SK-N-SH treated with all-trans-retinoic acid at 6 μM for 48 hours (cell line): Measurements from ENCODE around the gene MUC22.

Source experiments
- ATAC-seq: fragments of 200-7000 bp; cut with Tn5 transposase; 3 replicates; pipeline ENCODE4 v1.9.1; 2020; ENCODE audit warnings: mild to moderate bottlenecking, moderate library complexity
- ARNTL ChIP-seq: fragments of 450-650 bp; formaldehyde crosslinking; IDR thresholded peaks from 2 replicates; pipeline ENCODE4 v1.5.0; 2020; ENCODE audit warnings: low read depth, mild to moderate bottlenecking, moderate library complexity, borderline replicate concordance
- BACH2 ChIP-seq: fragments of 250-450 bp; sonication (Bioruptor Pico); IDR thresholded peaks from 2 replicates; pipeline ENCODE4 v1.9.0; 2021; ENCODE audit warnings: mild to moderate bottlenecking, borderline replicate concordance
- CREB5 ChIP-seq: fragments of 250-450 bp; sonication (Bioruptor Pico); IDR thresholded peaks from 2 replicates; pipeline ENCODE4 v1.5.1; 2020; ENCODE audit warnings: low read depth, mild to moderate bottlenecking, moderate library complexity
- CSDC2 ChIP-seq: fragments of 250-450 bp; sonication (Bioruptor Pico); IDR thresholded peaks from 2 replicates; pipeline ENCODE4 v1.5.0; 2020; ENCODE audit warnings: mild to moderate bottlenecking, moderate library complexity
- CSRNP3 ChIP-seq: fragments of 250-450 bp; sonication (Bioruptor Pico); IDR thresholded peaks from 2 replicates; pipeline ENCODE4 v1.5.1; 2021; ENCODE audit warnings: mild to moderate bottlenecking, moderate library complexity
- ESRRG ChIP-seq: fragments of 250-450 bp; sonication (Bioruptor Pico); IDR thresholded peaks from 2 replicates; pipeline ENCODE4 v1.6.1; 2021; ENCODE audit warnings: mild to moderate bottlenecking
- GLIS3 ChIP-seq: fragments of 250-450 bp; sonication (Bioruptor Pico); IDR thresholded peaks from 2 replicates; pipeline ENCODE4 v1.5.0; 2020; ENCODE audit warnings: mild to moderate bottlenecking, moderate library complexity
- ISL1 ChIP-seq: fragments of 250-450 bp; sonication (Bioruptor Pico); IDR thresholded peaks from 2 replicates; pipeline ENCODE4 v2.1.2; 2022; ENCODE audit warnings: mild to moderate bottlenecking, moderate library complexity
- OSR1 ChIP-seq: fragments of 250-450 bp; sonication (Bioruptor Pico); IDR thresholded peaks from 2 replicates; pipeline ENCODE4 v1.8.0; 2022; ENCODE audit warnings: moderate library complexity, mild to moderate bottlenecking, inconsistent platforms
- PATZ1 ChIP-seq: fragments of 250-450 bp; sonication (Bioruptor Pico); IDR thresholded peaks from 2 replicates; pipeline ENCODE4 v1.8.0; 2020; ENCODE audit warnings: mild to moderate bottlenecking, moderate library complexity, borderline replicate concordance
- POU6F1 ChIP-seq: fragments of 250-450 bp; sonication (Bioruptor Pico); IDR thresholded peaks from 2 replicates; pipeline ENCODE4 v1.8.0; 2021; ENCODE audit warnings: low read depth, mild to moderate bottlenecking, moderate library complexity, borderline replicate concordance
- PPARA ChIP-seq: fragments of 250-450 bp; sonication (Bioruptor Pico); IDR thresholded peaks from 2 replicates; pipeline ENCODE4 v1.5.0; 2020; ENCODE audit warnings: mild to moderate bottlenecking, borderline replicate concordance
- RARB ChIP-seq: fragments of 250-450 bp; sonication (Bioruptor Pico); IDR thresholded peaks from 2 replicates; pipeline ENCODE4 v1.8.0; 2021; ENCODE audit warnings: mild to moderate bottlenecking, moderate library complexity
- SNAI2 ChIP-seq: fragments of 250-450 bp; sonication (Bioruptor Pico); IDR thresholded peaks from 2 replicates; pipeline ENCODE4 v1.5.0; 2020; ENCODE audit warnings: mild to moderate bottlenecking, moderate library complexity
- TCF4 ChIP-seq: fragments of 250-450 bp; sonication (Bioruptor Pico); IDR thresholded peaks from 2 replicates; pipeline ENCODE4 v1.8.0; 2021; ENCODE audit warnings: mild to moderate bottlenecking, moderate library complexity, borderline replicate concordance
- TOX ChIP-seq: fragments of 250-450 bp; sonication (Bioruptor Pico); IDR thresholded peaks from 2 replicates; pipeline ENCODE4 v1.8.0; 2021; ENCODE audit warnings: mild to moderate bottlenecking, moderate library complexity, borderline replicate concordance
- TSHZ2 ChIP-seq: fragments of 250-450 bp; sonication (Bioruptor Pico); IDR thresholded peaks from 2 replicates; pipeline ENCODE4 v1.5.0; 2020; ENCODE audit warnings: mild to moderate bottlenecking, moderate library complexity
- ZC3H10 ChIP-seq: fragments of 250-450 bp; sonication (Bioruptor Pico); IDR thresholded peaks from 2 replicates; pipeline ENCODE4 v1.5.1; 2021; ENCODE audit warnings: mild to moderate bottlenecking, moderate library complexity
- ZFP3 ChIP-seq: fragments of 250-450 bp; sonication (Bioruptor Pico); IDR thresholded peaks from 2 replicates; pipeline ENCODE4 v1.5.0; 2020; ENCODE audit warnings: mild to moderate bottlenecking, moderate library complexity
- ZFP30 ChIP-seq: fragments of 450-650 bp; formaldehyde crosslinking; IDR thresholded peaks from 2 replicates; pipeline ENCODE4 v1.5.0; 2022; ENCODE audit warnings: mild to moderate bottlenecking, moderate library complexity
- ZNF70 ChIP-seq: fragments of 450-650 bp; formaldehyde crosslinking; IDR thresholded peaks from 2 replicates; pipeline ENCODE4 v1.5.0; 2020; ENCODE audit warnings: mild to moderate bottlenecking, moderate library complexity
- ZNF8 ChIP-seq: fragments of 450-650 bp; formaldehyde crosslinking; IDR thresholded peaks from 2 replicates; pipeline ENCODE4 v1.5.0; 2020; ENCODE audit warnings: mild to moderate bottlenecking, moderate library complexity

MUC22 gene

GRCh38 chr6:31075528-31075927, 65.3 kb downstream of the MUC22 start:
- ATAC-seq: no peak
- TF ChIP-seq ZNF70 (CRISPR knock-in tag): no peak
- no peak for TF ChIP-seq TOX (CRISPR knock-in tag)
- TF ChIP-seq ESRRG (CRISPR knock-in tag): no peak
- TF ChIP-seq ISL1 (CRISPR knock-in tag): no peak
- no peak for TF ChIP-seq ZFP3

- no peak for TF ChIP-seq OSR1 (CRISPR knock-in tag)
- peak; percentile 12; the same call in 1 of the 2 replicates for TF ChIP-seq ISL1 (CRISPR knock-in tag)
- no peak for ATAC-seq
Measured at GRCh38 chr6:31076611-31077010, 66.3 kb downstream of the MUC22 start.

- ATAC-seq: peak; percentile 91
- TF ChIP-seq ZNF70 (CRISPR knock-in tag) (no peak), PATZ1 (no peak), RARB (CRISPR knock-in tag) (no peak), ARNTL (CRISPR knock-in tag) (no peak), OSR1 (CRISPR knock-in tag) (no peak), CSRNP3 (CRISPR knock-in tag) (no peak), ZC3H10 (no peak), BACH2 (CRISPR knock-in tag) (no peak), CSDC2 (CRISPR knock-in tag) (no peak), TSHZ2 (CRISPR knock-in tag) (no peak), POU6F1 (CRISPR knock-in tag) (no peak), PPARA (CRISPR knock-in tag) (no peak), ZNF8 (CRISPR knock-in tag) (no peak), CREB5 (CRISPR knock-in tag) (no peak), ZFP3 (no peak), TCF4 (CRISPR knock-in tag) (no peak), SNAI2 (CRISPR knock-in tag) (no peak), ZFP30 (CRISPR knock-in tag) (no peak), GLIS3 (no peak), ESRRG (CRISPR knock-in tag) (no peak)
Measured at GRCh38 chr6:31079656-31080261, 69.5 kb downstream of the MUC22 start.
